Psoas muscle (tissue), 8 donors: ENCODE results near the gene MPP3. TPM values are rescaled to one million over a fixed set of nuclear protein-coding genes. Genes with fewer than 3 reads are reported as not detected.
"Not testable (repeated sequence)": the region's sequence is repeated elsewhere in the genome, so short reads cannot be mapped to it uniquely, and the experiment has no call there.

ENCODE experiments used
- ATAC-seq, 4 donors: fragments of 200-7000 bp; cut with Tn5 transposase; one replicate each; pipeline ENCODE4 v1.9.1; 2020; ENCODE audit warnings: moderate library complexity in 3 of 4, mild to moderate bottlenecking in 2 of 4
- DNase-seq, 2 donors: peaks; one replicate each; pipeline ENCODE4 v3.0.0-alpha.2; 2020
- H3K27ac ChIP-seq: fragments of 200-600 bp; one replicate; pipeline ENCODE4 v1.8.0; 2022
- H3K27me3 ChIP-seq, 3 donors: fragments of 200-600 bp in 1 of 3; one replicate each; pipeline versions ENCODE4 v1.6.1 to v1.8.0; 2013 to 2022; ENCODE audit warnings: low read length in 2 of 3, mild to moderate bottlenecking in 2 of 3, moderate library complexity in 1 of 3; ENCODE audit not compliant: insufficient read depth in 3 of 3
- H3K36me3 ChIP-seq, 2 donors: fragments of 200-600 bp in 1 of 2; one replicate each; pipeline versions ENCODE4 v1.6.1 to v1.8.0; 2013 to 2022; ENCODE audit warnings: low read depth in 1 of 2, mild to moderate bottlenecking in 1 of 2, moderate library complexity in 1 of 2; ENCODE audit not compliant: insufficient read depth in 1 of 2
- H3K4me1 ChIP-seq: fragments of 200-600 bp; one replicate; pipeline ENCODE4 v1.8.0; 2022
- H3K4me3 ChIP-seq: fragments of 200-600 bp; one replicate; pipeline ENCODE4 v1.8.0; 2022; ENCODE audit warnings: mild to moderate bottlenecking
- H3K9me3 ChIP-seq: fragments of 200-600 bp; one replicate; pipeline ENCODE4 v1.8.0; 2022
- CTCF ChIP-seq: fragments of 200-600 bp; IDR thresholded peaks from one replicate; pipeline ENCODE4 v1.8.0; 2022; ENCODE audit warnings: antibody characterized with exemption
- WGBS, 3 donors: extraction: QIAGEN DNeasy Blood & Tissue Kit; methylation state at CpG; one replicate each; pipeline versions ENCODE4 v1.1.6 to v1.1.7; 2013; 5-methylcytosine and 5-hydroxymethylcytosine counted together
- intact Hi-C, 2 donors: fragments of 100-400 bp; cut with DNase I; formaldehyde crosslinking; loops; one replicate each; pipeline versions ENCODE4 v1.11.0 to v1.14.2; 2022
- polyA plus RNA-seq, 3 donors: library from polyadenylated mRNA; stranded (reverse); fragments of 200-250 nt; gene quantifications; one replicate each; pipeline ENCODE4 v1.2.3, GENCODE V29; 2013
- total RNA-seq, 4 donors: library from RNA; stranded (reverse); fragmentation: NEBNext Ultra II Directional in 2 of 4; extraction: Animal tissue kit (Norgen Biotek cat#: 25700) in 2 of 4; gene quantifications; one replicate each; pipeline versions ENCODE4 v1.2.1 to v1.2.4, GENCODE V29; 2021 to 2023
- donor health status: healthy with polysubstance abuse.
- donor health status: DM: no; HTN: no; CAD: no; lungs with moderate emphysema.
- donor health status: Bipolar disorder and iron deficiency.
- donor health status: healthy.
- donor health status: DM: yes; HTN: yes; CAD: no.
- donor health status: DM: no; HTN: no; CAD: no.
- donor health status: DM: no; HTN: no; CAD: no.
- donor health status: DM: yes; HTN: yes; CAD: no.

The MPP3 gene
- total and polyA plus RNA-seq, 7 donors, result 1.0 to 2.0 (median 1.5) TPM

- Histone ChIP-seq H3K36me3 (peaks cover 0 to 15% of the 10 kb centered on the region in 2 donors), H3K4me1 (no peaks in the 10 kb centered on the region), H3K4me3 (no peak overlapping the region), H3K27me3 (peaks cover 0 to 2% (median 0%) of the 10 kb centered on the region in 3 donors), H3K27ac (no peak overlapping the region), H3K9me3 (no peaks in the 10 kb centered on the region)
- intact Hi-C loops, result no loop called here
- 40 to 46% (median 41%) methylated on average over 4 of the region's 4 CpGs for WGBS, 3 donors
- DNase-seq (no peak), ATAC-seq (no peak)
- no peak for TF ChIP-seq CTCF
Observed at GRCh38 chr17:43803758-43804157, 29.2 kb downstream of the MPP3 start.

- Histone ChIP-seq H3K27me3 (peaks cover 0 to 2% (median 0%) of the 10 kb centered on the region in 3 donors), H3K4me1 (no peaks in the 10 kb centered on the region), H3K27ac (no peak overlapping the region), H3K4me3 (no peak overlapping the region), H3K9me3 (no peaks in the 10 kb centered on the region), H3K36me3 (peaks cover 0 to 5% of the 10 kb centered on the region in 2 donors)
- no peak for TF ChIP-seq CTCF
- ATAC-seq (no peak), DNase-seq (no peak)
- intact Hi-C loops, result no loop called here
- 87 to 90% (median 88%) methylated on average over 3 of the region's 3 CpGs for WGBS, 3 donors
Observed at GRCh38 chr17:43801844-43802243, 31.1 kb downstream of the MPP3 start.

GRCh38 chr17:43800736-43801135 lies 32.2 kb downstream of the MPP3 start:
- Histone ChIP-seq H3K4me3 (no peak overlapping the region), H3K9me3 (no peaks in the 10 kb centered on the region), H3K4me1 (no peaks in the 10 kb centered on the region), H3K27me3 (peaks cover 0 to 2% (median 0%) of the 10 kb centered on the region in 3 donors), H3K27ac (no peak overlapping the region), H3K36me3 (peaks cover 0 to 5% of the 10 kb centered on the region in 2 donors)
- no peak for TF ChIP-seq CTCF
- ATAC-seq (no peak), DNase-seq (no peak)
- WGBS, 3 donors, result 89 to 96% (median 91%) methylated on average over 3 of the region's 3 CpGs
- intact Hi-C loops, result no loop called here

GRCh38 chr17:43799047-43799446 lies 33.9 kb downstream of the MPP3 start:
- peaks cover 0 to 2% (median 0%) of the 10 kb centered on the region in 3 donors for H3K27me3 ChIP-seq

GRCh38 chr17:43798024-43798423 lies 34.9 kb downstream of the MPP3 start:
- intact Hi-C loops, ATAC-seq, H3K4me3 ChIP-seq, H3K27me3 ChIP-seq, H3K4me1 ChIP-seq, DNase-seq, H3K9me3 ChIP-seq, H3K36me3 ChIP-seq, H3K27ac ChIP-seq: not testable (repeated sequence)
- 83 to 90% (median 87%) methylated on average over 8 to 9 of the region's 9 CpGs for WGBS, 3 donors

More at GRCh38 chr17:43799047-43799446, 33.9 kb downstream of the MPP3 start:
- H3K9me3 ChIP-seq, result no peaks in the 10 kb centered on the region
- TF ChIP-seq CTCF, result no peak
- intact Hi-C loops, result no loop called here
- WGBS, 3 donors, result 83 to 88% (median 84%) methylated on average over 2 of the region's 2 CpGs
- ATAC-seq (no peak), DNase-seq (no peak)
- H3K4me3 ChIP-seq, result no peak overlapping the region
- H3K27ac ChIP-seq, result no peak overlapping the region
- no peaks in the 10 kb centered on the region for H3K4me1 ChIP-seq
- peaks cover 0 to 5% of the 10 kb centered on the region in 2 donors for H3K36me3 ChIP-seq

GRCh38 chr17:43792668-43793067 lies 40.3 kb downstream of the MPP3 start:
- H3K4me1 ChIP-seq, DNase-seq, H3K27ac ChIP-seq, H3K9me3 ChIP-seq, H3K27me3 ChIP-seq, ATAC-seq, intact Hi-C loops, H3K36me3 ChIP-seq, H3K4me3 ChIP-seq: not testable (repeated sequence)
- 94 to 95% (median 94%) methylated on average over 4 of the region's 4 CpGs for WGBS, 3 donors
